Measurements from ENCODE around the gene TMEM163.

GRCh38 chr2:134739879-134740301, 21.1 kb upstream of the TMEM163 start:
- TF ChIP-seq TAF1 (IDR thresholded peaks at IDR 0.05; ENCODE audit: low read depth): no peak
- no peak for TF ChIP-seq CTCF (IDR thresholded peaks at IDR 0.05; ENCODE audit: poor library complexity, severe bottlenecking)
- TF ChIP-seq POLR2AphosphoS5 (IDR thresholded peaks at IDR 0.05): no peak
- no peak for TF ChIP-seq RAD21 (conservative IDR thresholded peaks at IDR 0.05)
- TF ChIP-seq EZH2 (IDR thresholded peaks at IDR 0.05; ENCODE audit: borderline replicate concordance, insufficient read depth, low read length, poor library complexity, severe bottlenecking): no peak
- TF ChIP-seq EP300 (conservative IDR thresholded peaks at IDR 0.05; ENCODE audit: poor library complexity, severe bottlenecking): no peak
- TF ChIP-seq MXI1 (conservative IDR thresholded peaks at IDR 0.05; ENCODE audit: poor library complexity, severe bottlenecking): no peak
- TF ChIP-seq SMC3 (conservative IDR thresholded peaks at IDR 0.05; ENCODE audit: poor library complexity): no peak
- TF ChIP-seq REST (IDR thresholded peaks at IDR 0.05; ENCODE audit: borderline replicate concordance): no peak
